ENCODE measurements around the gene DMTF1. TPM values are rescaled to one million over a fixed set of nuclear protein-coding genes. Genes with fewer than 3 reads are reported as not detected.

The DMTF1 gene
- total RNA-seq, 1 experiment from 2014 or later: 58.3 TPM

- CTCF ChIA-PET: interaction anchor here (0.6 kb wide), 1 partner anchor 743 kb away, joined by 3 read pairs; no protein-coding TSS in a partner anchor
- H3K36me3 Mint-ChIP-seq (ENCODE audit: insufficient read depth, unreplicated experiment): peaks cover 23% of the 10 kb centered on the region
- H3K27me3 Mint-ChIP-seq (ENCODE audit: unreplicated experiment): no peaks in the 10 kb centered on the region
- no peaks in the 10 kb centered on the region for H3K4me1 Mint-ChIP-seq (ENCODE audit: low read depth, unreplicated experiment)
- no peak for DNase-seq
- H3K9me3 Mint-ChIP-seq (ENCODE audit: low read depth, unreplicated experiment): no peaks in the 10 kb centered on the region
- H3K4me3 Mint-ChIP-seq (ENCODE audit: low read depth, unreplicated experiment): no peak overlapping the region
- H3K27ac Mint-ChIP-seq (ENCODE audit: unreplicated experiment): no peak overlapping the region
- intact Hi-C loops (cut with micrococcal nuclease; ENCODE audit: unreplicated experiment): no loop called here
- no TSS peak for BruUV-seq (replicated peaks)
- TF ChIP-seq, protein P1, sequence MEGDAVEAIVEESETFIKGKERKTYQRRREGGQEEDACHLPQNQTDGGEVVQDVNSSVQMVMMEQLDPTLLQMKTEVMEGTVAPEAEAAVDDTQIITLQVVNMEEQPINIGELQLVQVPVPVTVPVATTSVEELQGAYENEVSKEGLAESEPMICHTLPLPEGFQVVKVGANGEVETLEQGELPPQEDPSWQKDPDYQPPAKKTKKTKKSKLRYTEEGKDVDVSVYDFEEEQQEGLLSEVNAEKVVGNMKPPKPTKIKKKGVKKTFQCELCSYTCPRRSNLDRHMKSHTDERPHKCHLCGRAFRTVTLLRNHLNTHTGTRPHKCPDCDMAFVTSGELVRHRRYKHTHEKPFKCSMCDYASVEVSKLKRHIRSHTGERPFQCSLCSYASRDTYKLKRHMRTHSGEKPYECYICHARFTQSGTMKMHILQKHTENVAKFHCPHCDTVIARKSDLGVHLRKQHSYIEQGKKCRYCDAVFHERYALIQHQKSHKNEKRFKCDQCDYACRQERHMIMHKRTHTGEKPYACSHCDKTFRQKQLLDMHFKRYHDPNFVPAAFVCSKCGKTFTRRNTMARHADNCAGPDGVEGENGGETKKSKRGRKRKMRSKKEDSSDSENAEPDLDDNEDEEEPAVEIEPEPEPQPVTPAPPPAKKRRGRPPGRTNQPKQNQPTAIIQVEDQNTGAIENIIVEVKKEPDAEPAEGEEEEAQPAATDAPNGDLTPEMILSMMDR (IDR thresholded peaks at IDR 0.05; ENCODE audit: unreplicated experiment): no peak
Observed at GRCh38 chr7:87173471-87173870, 21.2 kb downstream of the DMTF1 start.

DNA sequence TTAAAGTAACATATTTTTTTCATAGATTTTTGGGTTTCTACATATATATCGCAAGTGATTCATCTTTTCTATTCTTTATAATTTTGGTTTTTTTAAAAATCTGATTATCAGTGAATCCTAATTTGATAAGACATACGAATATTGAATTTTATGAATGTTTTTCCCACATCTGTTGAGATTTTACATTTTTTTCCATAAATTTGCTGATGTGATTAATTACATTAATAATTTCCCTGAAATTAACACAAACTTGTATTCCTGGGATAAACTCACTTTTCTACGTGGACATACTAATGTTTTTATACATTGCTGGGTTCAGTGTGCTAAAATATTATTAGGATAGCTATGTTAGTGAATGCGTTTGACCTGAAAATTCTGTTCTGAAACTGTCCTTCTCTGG lies 26.1 kb downstream of the DMTF1 start:
- H3K27ac Mint-ChIP-seq (ENCODE audit: unreplicated experiment): no peak overlapping the region
- no peaks in the 10 kb centered on the region for H3K27me3 Mint-ChIP-seq (ENCODE audit: unreplicated experiment)
- BruUV-seq (replicated peaks): no TSS peak
- intact Hi-C loops (cut with micrococcal nuclease; ENCODE audit: unreplicated experiment): no loop called here
- peaks cover 24% of the 10 kb centered on the region for H3K36me3 Mint-ChIP-seq (ENCODE audit: insufficient read depth, unreplicated experiment)
- H3K9me3 Mint-ChIP-seq (ENCODE audit: low read depth, unreplicated experiment): no peaks in the 10 kb centered on the region
- CTCF ChIA-PET: no interaction called here
- no peak for DNase-seq
- TF ChIP-seq, protein P1 (IDR thresholded peaks at IDR 0.05; ENCODE audit: unreplicated experiment): no peak
- H3K4me3 Mint-ChIP-seq (ENCODE audit: low read depth, unreplicated experiment): no peak overlapping the region
- no peaks in the 10 kb centered on the region for H3K4me1 Mint-ChIP-seq (ENCODE audit: low read depth, unreplicated experiment)

- Mint-ChIP-seq H3K27ac (ENCODE audit: unreplicated experiment) (no peak overlapping the region), H3K9me3 (ENCODE audit: low read depth, unreplicated experiment) (no peaks in the 10 kb centered on the region), H3K27me3 (ENCODE audit: unreplicated experiment) (no peaks in the 10 kb centered on the region), H3K4me3 (ENCODE audit: low read depth, unreplicated experiment) (no peak overlapping the region), H3K36me3 (ENCODE audit: insufficient read depth, unreplicated experiment) (peaks cover 19% of the 10 kb centered on the region), H3K4me1 (ENCODE audit: low read depth, unreplicated experiment) (no peaks in the 10 kb centered on the region)
- TF ChIP-seq, protein P1 (IDR thresholded peaks at IDR 0.05; ENCODE audit: unreplicated experiment): no peak
- no TSS peak for BruUV-seq (replicated peaks)
- CTCF ChIA-PET: no interaction called here
- no peak for DNase-seq
- intact Hi-C loops (cut with micrococcal nuclease; ENCODE audit: unreplicated experiment): no loop called here
Observed at GRCh38 chr7:87179180-87179579, 26.9 kb downstream of the DMTF1 start.

DNA sequence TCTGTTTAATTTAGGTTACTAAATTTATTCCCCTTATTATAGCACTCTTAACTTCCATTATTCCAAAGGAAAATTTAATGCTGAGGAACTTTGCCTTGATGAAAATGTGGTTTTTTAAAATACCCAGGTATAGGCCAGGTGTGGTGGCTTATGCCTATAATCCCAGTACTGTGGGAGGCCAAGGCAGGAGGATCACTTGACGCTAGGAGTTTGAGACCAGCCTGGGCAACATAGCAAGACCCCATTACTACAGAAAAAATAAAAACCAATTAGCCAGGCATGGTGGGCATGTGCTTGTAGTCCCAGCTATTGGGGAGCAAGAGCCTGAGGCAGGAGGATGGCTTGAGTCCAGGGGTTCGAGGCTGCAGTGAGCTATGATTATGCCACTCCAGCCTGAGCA lies 34.9 kb downstream of the DMTF1 start:
- Mint-ChIP-seq H3K27ac (ENCODE audit: unreplicated experiment) (no peak overlapping the region), H3K36me3 (ENCODE audit: insufficient read depth, unreplicated experiment) (peaks cover 15% of the 10 kb centered on the region), H3K4me1 (ENCODE audit: low read depth, unreplicated experiment) (no peaks in the 10 kb centered on the region), H3K27me3 (ENCODE audit: unreplicated experiment) (no peaks in the 10 kb centered on the region), H3K4me3 (ENCODE audit: low read depth, unreplicated experiment) (no peak overlapping the region), H3K9me3 (ENCODE audit: low read depth, unreplicated experiment) (no peaks in the 10 kb centered on the region)
- intact Hi-C loops (cut with micrococcal nuclease; ENCODE audit: unreplicated experiment): no loop called here
- no TSS peak for BruUV-seq (replicated peaks)
- no peak for DNase-seq
- TF ChIP-seq, protein P1 (IDR thresholded peaks at IDR 0.05; ENCODE audit: unreplicated experiment): no peak
- CTCF ChIA-PET: no interaction called here
